GM06990 (cell line): ENCODE measurements around the gene NR3C2.

Experiments used
- DNase-seq: peaks from one replicate; pipeline ENCODE4 v3.0.0-alpha.2; 2011; ENCODE audit not compliant: insufficient read length; ENCODE audit errors: extremely low read depth
- H3K27me3 ChIP-seq: replicated peaks from 2 replicates; pipeline ENCODE4 v1.6.0; 2011; ENCODE audit warnings: low read length; ENCODE audit not compliant: control insufficient read depth, insufficient read depth
- H3K36me3 ChIP-seq: 2 replicates; pipeline ENCODE4 v1.5.1; 2011; ENCODE audit warnings: low read length; ENCODE audit not compliant: control insufficient read depth, insufficient read depth
- H3K4me3 ChIP-seq: replicated peaks from 2 replicates; pipeline ENCODE4 v1.5.1; 2011; ENCODE audit warnings: low read depth, mild to moderate bottlenecking, control low read depth, low read length
- CTCF ChIP-seq: IDR thresholded peaks from 2 replicates; pipeline ENCODE4 v1.5.1; 2011; ENCODE audit warnings: low read length, control low read depth, mild to moderate bottlenecking, inconsistent platforms; ENCODE audit not compliant: insufficient read depth, poor library complexity, severe bottlenecking

Gene NR3C2

GRCh38 chr4:148210661-148211060 is 231.6 kb downstream of the NR3C2 start:
- no peak for TF ChIP-seq CTCF
- DNase-seq: no peak
- no peaks in the 10 kb centered on the region for H3K36me3 ChIP-seq
- H3K4me3 ChIP-seq: no peak overlapping the region
- H3K27me3 ChIP-seq: no peaks in the 10 kb centered on the region; the same call in 1 of the 2 replicates

GRCh38 chr4:148207068-148207467 is 235.1 kb downstream of the NR3C2 start:
- Histone ChIP-seq H3K36me3 (no peaks in the 10 kb centered on the region), H3K27me3 (no peaks in the 10 kb centered on the region; the same call in 1 of the 2 replicates), H3K4me3 (no peak overlapping the region)
- no peak for DNase-seq
- TF ChIP-seq CTCF: no peak

- Histone ChIP-seq H3K36me3 (no peaks in the 10 kb centered on the region), H3K4me3 (no peak overlapping the region), H3K27me3 (no peaks in the 10 kb centered on the region; the same call in 1 of the 2 replicates)
- TF ChIP-seq CTCF: no peak
- DNase-seq: no peak
Observed at GRCh38 chr4:148205476-148205875, 236.7 kb downstream of the NR3C2 start.

- no peaks in the 10 kb centered on the region; the same call in 1 of the 2 replicates for H3K27me3 ChIP-seq
- DNase-seq: no peak
- no peak for TF ChIP-seq CTCF
- H3K36me3 ChIP-seq: no peaks in the 10 kb centered on the region
- H3K4me3 ChIP-seq: no peak overlapping the region
Observed at GRCh38 chr4:148204892-148205291, 237.3 kb downstream of the NR3C2 start.

GRCh38 chr4:148204171-148204570 is 238.0 kb downstream of the NR3C2 start:
- Histone ChIP-seq H3K27me3 (no peaks in the 10 kb centered on the region; the same call in 1 of the 2 replicates), H3K36me3 (no peaks in the 10 kb centered on the region), H3K4me3 (no peak overlapping the region)
- no peak for TF ChIP-seq CTCF
- DNase-seq: no peak
